Thymus (tissue), 11 donors: Measurements from ENCODE around the gene EIF4E2. TPM values are rescaled to one million over a fixed set of nuclear protein-coding genes. Genes with fewer than 3 reads are reported as not detected.

ENCODE experiments used
- DNase-seq, 9 donors: peaks; one replicate each; pipeline ENCODE4 v3.0.0-alpha.2; 2013; ENCODE audit warnings: low spot score in 9 of 9, low read depth in 6 of 9, missing footprints in 1 of 9
- H3K27ac ChIP-seq, 2 donors: one replicate each; pipeline ENCODE4 v1.5.1; 2013; ENCODE audit warnings: control low read depth in 1 of 2, low read depth in 1 of 2, low read length in 1 of 2, mild to moderate bottlenecking in 1 of 2, moderate library complexity in 1 of 2
- H3K27me3 ChIP-seq, 2 donors: one replicate each; pipeline ENCODE4 v1.5.1; 2013; ENCODE audit warnings: low read length in 1 of 2; ENCODE audit not compliant: control insufficient read depth in 2 of 2, insufficient read depth in 1 of 2
- H3K36me3 ChIP-seq, 2 donors: one replicate each; pipeline ENCODE4 v1.5.1; 2013; ENCODE audit warnings: low read length in 1 of 2, mild to moderate bottlenecking in 1 of 2, moderate library complexity in 1 of 2; ENCODE audit not compliant: control insufficient read depth in 2 of 2, insufficient read depth in 2 of 2
- H3K4me1 ChIP-seq, 2 donors: one replicate each; pipeline ENCODE4 v1.5.1; 2013; ENCODE audit warnings: low read length in 2 of 2; ENCODE audit not compliant: control insufficient read depth in 2 of 2, insufficient read depth in 2 of 2
- H3K4me3 ChIP-seq, 2 donors: one replicate each; pipeline ENCODE4 v1.5.1; 2013; ENCODE audit warnings: low read length in 2 of 2, control low read depth in 1 of 2, mild to moderate bottlenecking in 1 of 2
- H3K9me3 ChIP-seq, 2 donors: one replicate each; pipeline ENCODE4 v1.5.1; 2013; ENCODE audit warnings: low read length in 1 of 2, mild to moderate bottlenecking in 1 of 2; ENCODE audit not compliant: control insufficient read depth in 2 of 2, insufficient read depth in 1 of 2
- WGBS: extraction: QIAGEN DNeasy Blood & Tissue Kit; methylation state at CpG from one replicate; pipeline ENCODE4 v1.1.7; 2013; 5-methylcytosine and 5-hydroxymethylcytosine counted together
- polyA plus RNA-seq: library from polyadenylated mRNA; stranded (reverse); fragments of 200-250 nt; gene quantifications from one replicate; pipeline ENCODE4 v1.2.3, GENCODE V29; 2013
- total RNA-seq: library from RNA; stranded (reverse); fragments of 120-200 nt; gene quantifications from one replicate; pipeline ENCODE4 v1.2.4, GENCODE V29; 2013
- donor health status: healthy.

Gene EIF4E2
- total and polyA plus RNA-seq, 2 donors = 53.0 to 59.5 TPM

DNA sequence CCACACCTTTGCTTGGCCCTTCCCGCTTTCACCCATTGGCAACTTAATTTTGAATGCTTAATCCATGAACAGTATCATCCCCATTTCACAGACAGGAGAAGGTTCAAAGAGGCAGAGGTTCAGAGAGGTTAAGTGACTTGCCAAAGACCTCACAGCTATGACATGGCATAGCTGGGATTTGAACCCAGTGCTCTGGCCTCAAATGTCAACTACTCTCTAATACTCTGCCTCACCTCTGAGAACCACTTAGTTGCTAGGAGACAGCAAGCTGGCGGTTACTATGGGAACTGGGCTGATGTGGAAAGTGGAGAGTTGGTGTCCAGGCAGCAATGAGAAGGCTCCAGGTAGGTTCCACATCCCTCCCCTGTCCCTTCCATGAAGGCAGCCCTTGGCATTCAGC is 46.1 kb upstream of the EIF4E2 start:
- Histone ChIP-seq H3K4me1 (peaks cover 0 to 4% of the 10 kb centered on the region in 2 donors), H3K4me3 (no peak overlapping the region), H3K36me3 (no peaks in the 10 kb centered on the region), H3K9me3 (no peaks in the 10 kb centered on the region), H3K27me3 (peaks cover 48 to 93% of the 10 kb centered on the region in 2 donors), H3K27ac (no peak overlapping the region)
- WGBS = 66% methylated on average over 2 of the region's 2 CpGs
- no peak for DNase-seq

DNA sequence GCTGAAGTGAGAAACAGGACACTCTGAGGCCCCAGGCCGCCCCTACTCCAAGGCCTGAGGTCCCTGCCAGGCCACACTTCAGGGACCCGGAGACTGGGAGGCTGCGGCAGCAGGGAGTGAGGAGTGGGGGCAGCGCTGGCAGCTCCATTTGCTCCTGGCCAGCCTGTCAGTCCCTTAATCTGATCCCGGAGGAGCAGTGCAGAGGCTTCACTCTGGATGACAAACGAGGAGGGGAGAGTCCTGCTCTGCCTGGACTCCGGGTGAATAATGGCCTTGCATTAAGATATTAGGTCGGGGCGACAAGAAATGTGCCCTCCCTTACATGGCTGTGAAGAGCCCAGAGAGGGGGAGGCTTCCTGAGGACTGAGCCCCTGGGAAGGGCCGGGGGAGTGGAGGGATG is 44.6 kb upstream of the EIF4E2 start:
- Histone ChIP-seq H3K27me3 (peaks cover 48 to 81% of the 10 kb centered on the region in 2 donors), H3K4me1 (peaks cover 0 to 4% of the 10 kb centered on the region in 2 donors), H3K4me3 (no peak overlapping the region), H3K36me3 (no peaks in the 10 kb centered on the region), H3K27ac (no peak overlapping the region), H3K9me3 (no peaks in the 10 kb centered on the region)
- no peak for DNase-seq
- 55% methylated on average over 10 of the region's 10 CpGs for WGBS

DNA sequence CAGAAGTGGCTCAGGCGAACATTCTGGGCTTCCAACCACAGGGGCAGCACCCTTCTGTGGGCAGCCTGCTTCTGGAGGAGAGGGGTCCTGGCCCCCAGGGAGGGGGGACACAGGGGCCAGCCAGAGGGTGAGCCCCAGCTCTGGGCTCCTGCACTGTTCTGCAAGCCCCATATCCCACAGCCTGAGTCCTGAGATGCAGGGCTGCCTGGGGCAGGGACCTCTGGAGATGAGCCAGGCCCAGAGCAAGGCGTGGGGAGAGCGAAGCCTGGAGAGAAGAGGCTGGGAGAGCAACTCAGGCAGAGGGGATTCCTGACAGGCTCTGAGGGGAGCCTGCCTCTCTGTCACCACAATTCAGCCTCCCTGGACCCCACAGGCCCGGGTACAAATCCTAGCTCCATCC is 43.8 kb upstream of the EIF4E2 start:
- Histone ChIP-seq H3K4me1 (peaks cover 0 to 4% of the 10 kb centered on the region in 2 donors), H3K4me3 (no peak overlapping the region), H3K9me3 (no peaks in the 10 kb centered on the region), H3K27ac (no peak overlapping the region), H3K27me3 (peaks cover 41 to 80% of the 10 kb centered on the region in 2 donors), H3K36me3 (no peaks in the 10 kb centered on the region)
- WGBS = 87% methylated on average over 4 of the region's 4 CpGs
- no peak for DNase-seq

DNA sequence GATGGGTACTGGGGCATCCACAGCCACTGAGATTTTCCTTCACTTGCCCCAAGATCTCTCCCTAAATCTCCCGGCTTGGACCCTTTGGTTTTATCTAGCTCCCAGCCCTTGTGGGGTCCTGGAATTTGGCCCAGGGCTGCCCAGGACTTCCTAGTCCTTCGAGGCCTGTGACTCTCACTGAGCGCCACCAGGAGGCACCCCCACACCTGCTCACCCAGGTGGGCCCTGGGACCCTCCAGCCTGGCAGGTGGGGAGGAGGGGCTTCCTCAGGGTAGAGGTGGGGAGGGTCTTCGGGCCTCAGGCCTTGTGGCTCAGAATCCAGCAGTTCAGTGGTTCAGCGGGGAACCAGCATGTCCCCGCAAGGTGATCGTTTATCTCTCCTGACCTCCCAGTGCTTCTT is 42.2 kb upstream of the EIF4E2 start:
- 91% methylated on average over 7 of the region's 7 CpGs for WGBS
- no peaks in the 10 kb centered on the region for H3K4me1 ChIP-seq
- H3K36me3 ChIP-seq = no peaks in the 10 kb centered on the region
- H3K27ac ChIP-seq = no peak overlapping the region
- no peaks in the 10 kb centered on the region for H3K9me3 ChIP-seq
- H3K27me3 ChIP-seq = peaks cover 27 to 75% of the 10 kb centered on the region in 2 donors
- DNase-seq = no peak
- H3K4me3 ChIP-seq = no peak overlapping the region

DNA sequence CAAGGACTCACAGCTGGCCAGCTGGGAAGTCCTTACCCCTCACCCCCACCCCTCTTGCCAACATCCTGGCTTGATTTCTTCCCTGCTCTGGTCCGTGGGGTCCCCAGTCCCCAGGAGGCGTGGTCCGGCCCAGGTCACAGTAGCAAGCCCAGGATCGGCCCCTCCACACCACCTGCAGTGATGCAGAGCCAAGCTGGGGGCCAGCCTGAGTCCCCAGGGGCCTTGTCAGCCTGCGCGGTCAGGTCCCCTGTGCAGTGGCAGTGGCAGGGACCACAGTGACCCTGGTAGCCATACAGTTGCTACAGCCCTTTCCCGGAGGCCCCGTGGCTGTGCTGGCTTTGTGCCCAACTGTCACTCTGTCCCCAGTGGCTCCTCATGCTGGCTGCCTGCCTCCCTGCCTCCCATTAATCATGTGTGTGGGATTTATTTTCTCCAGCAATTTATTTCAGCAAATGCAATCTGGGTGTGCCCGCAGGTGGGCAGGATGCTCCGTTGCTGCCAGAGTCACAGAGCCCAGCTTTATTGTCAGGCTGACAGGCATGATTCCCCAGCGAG is 39.1 kb upstream of the EIF4E2 start:
- Histone ChIP-seq H3K9me3 (no peaks in the 10 kb centered on the region), H3K27ac (no peak overlapping the region), H3K36me3 (no peaks in the 10 kb centered on the region), H3K4me3 (no peak overlapping the region), H3K27me3 (peaks cover 4 to 53% of the 10 kb centered on the region in 2 donors), H3K4me1 (no peaks in the 10 kb centered on the region)
- DNase-seq = no peak
- WGBS = 80% methylated on average over 11 of the region's 11 CpGs

DNA sequence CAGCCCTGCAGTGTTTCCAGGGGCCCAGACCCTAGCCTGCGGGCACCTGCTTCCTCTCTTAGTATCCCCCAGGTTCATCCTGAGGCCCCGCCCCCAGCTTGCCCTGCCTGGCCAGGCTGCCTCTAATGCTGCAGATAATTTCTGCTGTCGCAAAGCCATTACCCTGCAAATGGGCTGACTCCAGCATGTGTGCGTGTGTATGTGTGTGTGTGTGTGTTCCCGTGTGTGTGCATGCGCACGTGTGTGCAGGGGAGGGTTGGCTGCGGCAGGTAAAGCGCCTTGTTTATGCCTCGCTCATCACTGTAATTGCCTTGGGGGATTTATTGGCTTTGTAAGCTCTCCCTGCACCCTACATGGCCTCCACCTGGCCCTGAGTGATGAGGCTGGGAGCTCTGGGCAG is 37.9 kb upstream of the EIF4E2 start:
- peaks cover 0 to 51% of the 10 kb centered on the region in 2 donors for H3K27me3 ChIP-seq
- WGBS = 95% methylated on average over 10 of the region's 10 CpGs
- H3K4me3 ChIP-seq = no peak overlapping the region
- no peaks in the 10 kb centered on the region for H3K36me3 ChIP-seq
- H3K4me1 ChIP-seq = no peaks in the 10 kb centered on the region
- no peaks in the 10 kb centered on the region for H3K9me3 ChIP-seq
- no peak overlapping the region for H3K27ac ChIP-seq
- DNase-seq = no peak

DNA sequence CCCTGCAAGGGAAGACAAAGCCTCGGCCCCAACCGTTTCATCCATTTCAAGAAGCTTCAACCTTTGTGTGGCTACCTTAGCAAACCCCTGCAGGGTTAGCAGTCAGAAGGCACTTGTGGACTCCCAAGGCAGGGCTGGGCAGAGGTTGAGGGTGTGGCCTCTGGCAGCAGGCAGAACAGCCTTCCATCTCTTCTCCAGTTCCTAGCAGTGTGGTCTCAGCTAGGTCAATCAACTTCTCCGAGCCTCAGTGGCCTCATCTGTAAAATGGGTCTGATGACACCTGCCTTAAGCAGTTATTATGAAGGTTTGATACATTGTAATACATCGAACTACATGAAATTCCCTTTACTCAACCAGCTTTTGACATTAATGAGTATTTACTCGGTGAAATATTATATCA is 37.1 kb upstream of the EIF4E2 start:
- Histone ChIP-seq H3K4me1 (no peaks in the 10 kb centered on the region), H3K36me3 (no peaks in the 10 kb centered on the region), H3K4me3 (no peak overlapping the region), H3K27me3 (peaks cover 0 to 49% of the 10 kb centered on the region in 2 donors), H3K27ac (no peak overlapping the region), H3K9me3 (no peaks in the 10 kb centered on the region)
- 93% methylated on average over 5 of the region's 5 CpGs for WGBS
- no peak for DNase-seq

DNA sequence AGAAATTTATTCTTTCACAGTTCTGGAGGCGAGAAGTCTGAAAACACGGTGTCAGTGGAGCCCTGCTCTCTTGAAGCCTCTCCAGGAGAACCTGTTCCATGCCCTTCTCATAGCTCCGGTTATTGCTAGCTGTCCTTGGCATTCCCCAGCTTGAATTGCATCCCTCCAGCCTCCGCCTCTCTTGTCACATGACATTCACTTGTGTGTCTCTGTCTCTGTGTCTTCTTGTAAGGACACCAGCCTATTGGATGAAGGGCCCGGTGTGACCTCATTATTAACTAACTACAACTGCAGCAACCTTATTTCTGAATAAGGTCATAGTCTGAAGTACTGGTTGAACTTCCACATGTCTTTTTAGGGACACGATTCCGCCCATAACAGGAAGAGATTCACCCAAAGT is 34.9 kb upstream of the EIF4E2 start:
- no peak overlapping the region for H3K27ac ChIP-seq
- H3K4me3 ChIP-seq = no peak overlapping the region
- H3K36me3 ChIP-seq = no peaks in the 10 kb centered on the region
- DNase-seq = no peak
- 97% methylated on average over 7 of the region's 7 CpGs for WGBS
- no peaks in the 10 kb centered on the region for H3K9me3 ChIP-seq
- peaks cover 3 to 64% of the 10 kb centered on the region in 2 donors for H3K27me3 ChIP-seq
- peaks cover 0 to 4% of the 10 kb centered on the region in 2 donors for H3K4me1 ChIP-seq

DNA sequence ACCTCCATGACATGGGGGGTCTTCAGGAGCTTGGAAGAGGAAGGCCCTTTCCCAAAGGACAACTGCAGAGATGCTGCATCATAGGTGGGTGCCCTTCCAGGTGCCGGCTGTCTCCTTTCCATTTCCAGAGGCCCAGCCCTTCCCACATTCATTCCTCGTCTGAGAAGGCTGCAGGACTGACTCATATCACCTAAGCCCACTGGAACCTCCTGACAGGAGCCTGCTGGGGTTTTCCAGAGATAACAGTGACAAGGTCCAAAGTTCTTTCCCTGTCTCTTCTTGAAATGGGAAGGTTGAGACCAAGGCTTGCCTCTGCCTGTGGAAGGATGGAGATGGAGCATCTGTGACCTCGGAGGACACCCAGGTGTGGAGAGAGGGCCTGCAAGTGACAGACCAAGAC is 33.9 kb upstream of the EIF4E2 start:
- Histone ChIP-seq H3K27me3 (peaks cover 3 to 67% of the 10 kb centered on the region in 2 donors), H3K4me1 (peaks cover 0 to 4% of the 10 kb centered on the region in 2 donors), H3K36me3 (no peaks in the 10 kb centered on the region), H3K27ac (no peak overlapping the region), H3K9me3 (no peaks in the 10 kb centered on the region), H3K4me3 (no peak overlapping the region)
- 93% methylated on average over 3 of the region's 3 CpGs for WGBS
- DNase-seq = no peak
